Heart right ventricle (tissue), 16 donors: ENCODE data around the gene PCSK6. TPM values are rescaled to one million over a fixed set of nuclear protein-coding genes. Genes with fewer than 3 reads are reported as not detected.

Experiments
- ATAC-seq, 8 donors: fragments of 200-7000 bp; cut with Tn5 transposase; one replicate each; pipeline ENCODE4 v1.9.1; 2020; ENCODE audit warnings: mild to moderate bottlenecking in 8 of 8, moderate library complexity in 8 of 8, moderate number of reproducible peaks in 1 of 8
- DNase-seq, 2 donors: peaks; one replicate each; pipeline ENCODE4 v3.0.0-alpha.2; 2020
- H3K27ac ChIP-seq, 10 donors: fragments of 200-600 bp; sonication (generic) in 2 of 10; one replicate each; pipeline versions ENCODE4 v1.5.0 to v1.8.0; 2020 to 2022; ENCODE audit warnings: mild to moderate bottlenecking in 3 of 10
- H3K27me3 ChIP-seq, 7 donors: fragments of 200-600 bp; one replicate each; pipeline ENCODE4 v1.8.0; 2021 to 2022; ENCODE audit warnings: mild to moderate bottlenecking in 2 of 7
- H3K36me3 ChIP-seq, 9 donors: fragments of 200-600 bp; sonication (generic) in 1 of 9; one replicate each; pipeline versions ENCODE4 v1.5.0 to v1.8.0; 2020 to 2022; ENCODE audit warnings: mild to moderate bottlenecking in 2 of 9
- H3K4me1 ChIP-seq, 9 donors: fragments of 200-600 bp; sonication (generic) in 1 of 9; one replicate each; pipeline versions ENCODE4 v1.5.0 to v1.8.0; 2020 to 2022; ENCODE audit warnings: mild to moderate bottlenecking in 4 of 9
- H3K4me3 ChIP-seq, 10 donors: fragments of 200-600 bp; sonication (generic) in 2 of 10; one replicate each; pipeline versions ENCODE4 v1.5.0 to v1.8.0; 2020 to 2022; ENCODE audit warnings: mild to moderate bottlenecking in 7 of 10, moderate library complexity in 2 of 10
- H3K9me3 ChIP-seq, 11 donors: fragments of 200-600 bp in 10 of 11; sonication (generic) in 2 of 11; one replicate each; pipeline versions ENCODE4 v1.5.0 to v1.8.0; 2013 to 2022; ENCODE audit warnings: mild to moderate bottlenecking in 2 of 11, control low read depth in 1 of 11, moderate library complexity in 1 of 11
- WGBS, 2 donors: extraction: QIAGEN DNeasy Blood & Tissue Kit; methylation state at CpG; one replicate each; pipeline ENCODE4 v1.1.7; 2013; ENCODE audit warnings: inconsistent platforms in 1 of 2; 5-methylcytosine and 5-hydroxymethylcytosine counted together
- intact Hi-C, 10 donors: fragments of 100-400 bp; cut with DNase I; formaldehyde crosslinking; loops; one replicate each; pipeline versions ENCODE4 v1.11.1 to v1.14.2; 2022
- polyA plus RNA-seq, 2 donors: library from polyadenylated mRNA; stranded (reverse); fragments of 200-250 nt; gene quantifications; one replicate each; pipeline ENCODE4 v1.2.3, GENCODE V29; 2013
- total RNA-seq, 10 donors: library from RNA; stranded (reverse); fragmentation: NEBNext Ultra II Directional in 3 of 10; extraction: Animal tissue kit (Norgen Biotek cat#: 25700) in 3 of 10; gene quantifications; one replicate each; pipeline versions ENCODE4 v1.2.1 to v1.2.4, GENCODE V29; 2021 to 2023
- TF ChIP-seq, protein P1 (sequence below), 9 donors: fragments of 200-600 bp; sonication (generic) in 2 of 9; IDR thresholded peaks; one replicate each; pipeline versions ENCODE4 v1.5.0 to v1.8.0; 2021 to 2022; ENCODE audit warnings: antibody characterized with exemption in 9 of 9, mild to moderate bottlenecking in 5 of 9, moderate library complexity in 1 of 9
- donor health status: Arrhythmogenic right ventricular cardiomyopathy.
- donor health status: ischemic (EF 13 %, LVEDD 7.1; RV severe dilation, severe dysfunction).
- donor health status: healthy with polysubstance abuse.
- donor health status: DM: no; HTN: yes; CAD: no.
- donor health status: DM: no; HTN: no; CAD: no.
- donor health status: ischemic (EF 25% LVEDD 6.9; RV normal size, moderate dysfunction).
- donor health status: ischemic (EF 25% LVEDD 5.7; RV mildly dilated, moderate dysfunction).
- donor health status: healthy.
- donor health status: DM: yes; HTN: yes; CAD: no.
- donor health status: Ischemic cardiomyopathy.
- donor health status: ischemic (EF 35%, LVEDD 5.7; RV mildly dilated, moderate dysfunction).
- donor health status: nonischemic (EF 11% LVEDD 7.7; RV severe dilation, severe dysfunction).
- donor health status: DM: yes; HTN: yes; CAD: no.
- donor health status: PGD.
- donor health status: ischemic (EF 29% LVEDD 5.4; RV normal size, mild dysfunction).
- donor health status: nonischemic (EF 23%, LVEDD 6.1; RV moderate dilation, normal function).

The PCSK6 gene
- total and polyA plus RNA-seq, 12 donors: 4.6 to 34.0 (median 21.7) TPM

GRCh38 chr15:101497484-101498034, 8.1 kb upstream of the PCSK6 start:
- Histone ChIP-seq H3K4me1 (peaks cover 2 to 50% (median 35%) of the 10 kb centered on the region in 9 donors), H3K27me3 (peaks cover 0 to 42% (median 15%) of the 10 kb centered on the region in 7 donors), H3K9me3 (no peaks in the 10 kb centered on the region), H3K4me3 (no peak overlapping the region), H3K27ac (no peak overlapping the region), H3K36me3 (no peaks in the 10 kb centered on the region)
- intact Hi-C loops: loop anchor here in 3 of 10 donors (10.0 kb wide), 3 partner anchors 123 to 203 kb away; partner anchors contain the start of gene SNRPA1 (in 1 of the 3)
- WGBS, 2 donors: 72 to 75% methylated on average over 20 of the region's 20 CpGs
- ATAC-seq: peak in 2 of 8 donors; percentile 23 to 31
- TF ChIP-seq, protein P1, sequence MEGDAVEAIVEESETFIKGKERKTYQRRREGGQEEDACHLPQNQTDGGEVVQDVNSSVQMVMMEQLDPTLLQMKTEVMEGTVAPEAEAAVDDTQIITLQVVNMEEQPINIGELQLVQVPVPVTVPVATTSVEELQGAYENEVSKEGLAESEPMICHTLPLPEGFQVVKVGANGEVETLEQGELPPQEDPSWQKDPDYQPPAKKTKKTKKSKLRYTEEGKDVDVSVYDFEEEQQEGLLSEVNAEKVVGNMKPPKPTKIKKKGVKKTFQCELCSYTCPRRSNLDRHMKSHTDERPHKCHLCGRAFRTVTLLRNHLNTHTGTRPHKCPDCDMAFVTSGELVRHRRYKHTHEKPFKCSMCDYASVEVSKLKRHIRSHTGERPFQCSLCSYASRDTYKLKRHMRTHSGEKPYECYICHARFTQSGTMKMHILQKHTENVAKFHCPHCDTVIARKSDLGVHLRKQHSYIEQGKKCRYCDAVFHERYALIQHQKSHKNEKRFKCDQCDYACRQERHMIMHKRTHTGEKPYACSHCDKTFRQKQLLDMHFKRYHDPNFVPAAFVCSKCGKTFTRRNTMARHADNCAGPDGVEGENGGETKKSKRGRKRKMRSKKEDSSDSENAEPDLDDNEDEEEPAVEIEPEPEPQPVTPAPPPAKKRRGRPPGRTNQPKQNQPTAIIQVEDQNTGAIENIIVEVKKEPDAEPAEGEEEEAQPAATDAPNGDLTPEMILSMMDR (IDR thresholded peaks at IDR 0.05): no peak
- no peak for DNase-seq

- no peak overlapping the region for H3K27ac ChIP-seq
- peaks cover 2 to 55% (median 33%) of the 10 kb centered on the region in 9 donors for H3K4me1 ChIP-seq
- intact Hi-C loops: loop anchor here in 3 of 10 donors (10.0 kb wide), 3 partner anchors 122 to 202 kb away; partner anchors contain the start of gene SNRPA1 (in 1 of the 3)
- DNase-seq: no peak
- TF ChIP-seq, protein P1 (IDR thresholded peaks at IDR 0.05): no peak
- WGBS, 2 donors: 81 to 86% methylated on average over 13 of the region's 13 CpGs
- ATAC-seq: no peak
- peak overlapping the region in 1 of 10 donors; percentile 17 for H3K4me3 ChIP-seq
- no peaks in the 10 kb centered on the region for H3K36me3 ChIP-seq
- H3K27me3 ChIP-seq: peaks cover 0 to 42% (median 13%) of the 10 kb centered on the region in 7 donors
- no peaks in the 10 kb centered on the region for H3K9me3 ChIP-seq
Observed at GRCh38 chr15:101497017-101497416, 7.5 kb upstream of the PCSK6 start.

GRCh38 chr15:101496198-101496986, 6.9 kb upstream of the PCSK6 start:
- peak overlapping the region in 1 of 10 donors; percentile 17 for H3K4me3 ChIP-seq
- ATAC-seq: no peak
- 29 to 31% methylated on average over 23 of the region's 23 CpGs for WGBS, 2 donors
- H3K36me3 ChIP-seq: no peaks in the 10 kb centered on the region
- DNase-seq: no peak
- intact Hi-C loops: loop anchor here in 3 of 10 donors (10.0 kb wide), 3 partner anchors 122 to 202 kb away; partner anchors contain the start of gene SNRPA1 (in 1 of the 3)
- H3K27me3 ChIP-seq: peaks cover 0 to 44% (median 13%) of the 10 kb centered on the region in 7 donors
- TF ChIP-seq, protein P1 (IDR thresholded peaks at IDR 0.05): no peak
- H3K4me1 ChIP-seq: peaks cover 2 to 52% (median 29%) of the 10 kb centered on the region in 9 donors
- H3K9me3 ChIP-seq: no peaks in the 10 kb centered on the region
- no peak overlapping the region for H3K27ac ChIP-seq
